ENCODE measurements around the gene SLC66A2. TPM values are rescaled to one million over a fixed set of nuclear protein-coding genes. Genes with fewer than 3 reads are reported as not detected.

Gene SLC66A2
- total RNA-seq, 1 experiment from 2014 or later: 52.8 TPM

GRCh38 chr18:79982736-79983135, 31.3 kb upstream of the SLC66A2 start:
- Histone ChIP-seq H4K20me1 (ENCODE audit: low read length) (peaks cover 91% of the 10 kb centered on the region), H3K27me3 (ENCODE audit: low read length) (no peaks in the 10 kb centered on the region), H3F3A (ENCODE audit: low read length, unreplicated experiment) (no peaks in the 10 kb centered on the region), H3K9me3 (ENCODE audit: low read length) (no peaks in the 10 kb centered on the region), H3K9ac (ENCODE audit: low read length) (no peak overlapping the region), H3K4me1 (ENCODE audit: insufficient read depth, low read length) (peaks cover 9% of the 10 kb centered on the region), H3K9me2 (replicated peaks; ENCODE audit: low read length) (no peaks in the 10 kb centered on the region), H3K79me2 (ENCODE audit: low read length) (peaks cover 100% of the 10 kb centered on the region), H3K4me2 (ENCODE audit: low read length) (no peak overlapping the region), H2AFZ (ENCODE audit: low read length) (no peak overlapping the region), H3K4me3 (ENCODE audit: low read length) (no peak overlapping the region), H3K27ac (ENCODE audit: low read length) (no peak overlapping the region), H3K36me3 (ENCODE audit: low read depth, low read length) (peaks cover 33% of the 10 kb centered on the region)
- TF ChIP-seq EZH2phosphoT487 (IDR thresholded peaks at IDR 0.05; ENCODE audit: borderline replicate concordance, low read length) (no peak), CTCF (conservative IDR thresholded peaks at IDR 0.05; ENCODE audit: low read depth, low read length) (no peak), EZH2 (IDR thresholded peaks at IDR 0.05; ENCODE audit: low read length, unreplicated experiment) (no peak)
- BruUV-seq (replicated peaks): no TSS peak
- ATAC-seq (no peak), DNase-seq (no peak)
- ChIA-PET POLR2A (ENCODE audit: unreplicated experiment) (no interaction called here), CTCF (interaction anchor here (0.6 kb wide), 1 partner anchor 73 kb away, joined by 3 read pairs; no protein-coding TSS in a partner anchor)
- intact Hi-C loops (cut with micrococcal nuclease): loop anchor here (10.0 kb wide), 1 partner anchor 48 kb away; no protein-coding TSS in a partner anchor

GRCh38 chr18:79980585-79980984, 29.1 kb upstream of the SLC66A2 start:
- CTCF ChIA-PET: no interaction called here
- TF ChIP-seq EZH2 (IDR thresholded peaks at IDR 0.05; ENCODE audit: low read length, unreplicated experiment): no peak
- TF ChIP-seq EZH2phosphoT487 (IDR thresholded peaks at IDR 0.05; ENCODE audit: borderline replicate concordance, low read length): no peak
- TF ChIP-seq CTCF (conservative IDR thresholded peaks at IDR 0.05; ENCODE audit: low read depth, low read length): no peak
- no peak overlapping the region for H3K4me3 ChIP-seq (ENCODE audit: low read length)
- H3K4me1 ChIP-seq (ENCODE audit: insufficient read depth, low read length): 0 out of 2 replicates have a peak, but pooled peaks cover 3% of the 10 kb centered on the region
- ATAC-seq (no peak), DNase-seq (no peak)
- intact Hi-C loops (cut with micrococcal nuclease): loop anchor here (10.0 kb wide), 1 partner anchor 46 kb away; no protein-coding TSS in a partner anchor
- no peak overlapping the region for H3K4me2 ChIP-seq (ENCODE audit: low read length)
- H3K9ac ChIP-seq (ENCODE audit: low read length): no peak overlapping the region
- no peaks in the 10 kb centered on the region for H3K27me3 ChIP-seq (ENCODE audit: low read length)
- H3K9me3 ChIP-seq (ENCODE audit: low read length): no peaks in the 10 kb centered on the region
- H2AFZ ChIP-seq (ENCODE audit: low read length): no peak overlapping the region
- H4K20me1 ChIP-seq (ENCODE audit: low read length): peaks cover 75% of the 10 kb centered on the region
- H3F3A ChIP-seq (ENCODE audit: low read length, unreplicated experiment): no peaks in the 10 kb centered on the region
- H3K79me2 ChIP-seq (ENCODE audit: low read length): peaks cover 100% of the 10 kb centered on the region
- H3K36me3 ChIP-seq (ENCODE audit: low read depth, low read length): peaks cover 38% of the 10 kb centered on the region
- no peak overlapping the region for H3K27ac ChIP-seq (ENCODE audit: low read length)
- BruUV-seq (replicated peaks): no TSS peak
- H3K9me2 ChIP-seq (replicated peaks; ENCODE audit: low read length): no peaks in the 10 kb centered on the region
- POLR2A ChIA-PET (ENCODE audit: unreplicated experiment): no interaction called here

- no peak overlapping the region for H3K4me3 ChIP-seq (ENCODE audit: low read length)
- no peaks in the 10 kb centered on the region for H3K27me3 ChIP-seq (ENCODE audit: low read length)
- no peak for ATAC-seq
- no TSS peak for BruUV-seq (replicated peaks)
- H3K4me2 ChIP-seq (ENCODE audit: low read length): no peak overlapping the region
- H3K9me3 ChIP-seq (ENCODE audit: low read length): no peaks in the 10 kb centered on the region
- no peak overlapping the region for H2AFZ ChIP-seq (ENCODE audit: low read length)
- ChIA-PET POLR2A (ENCODE audit: unreplicated experiment) (no interaction called here), CTCF (no interaction called here)
- intact Hi-C loops (cut with micrococcal nuclease): loop anchor here (10.0 kb wide), 1 partner anchor 45 kb away; no protein-coding TSS in a partner anchor
- H4K20me1 ChIP-seq (ENCODE audit: low read length): peaks cover 69% of the 10 kb centered on the region
- H3F3A ChIP-seq (ENCODE audit: low read length, unreplicated experiment): no peaks in the 10 kb centered on the region
- H3K9me2 ChIP-seq (replicated peaks; ENCODE audit: low read length): no peaks in the 10 kb centered on the region
- DNase-seq: no peak
- no peak for TF ChIP-seq CTCF (conservative IDR thresholded peaks at IDR 0.05; ENCODE audit: low read depth, low read length)
- TF ChIP-seq EZH2phosphoT487 (IDR thresholded peaks at IDR 0.05; ENCODE audit: borderline replicate concordance, low read length): no peak
- no peak for TF ChIP-seq EZH2 (IDR thresholded peaks at IDR 0.05; ENCODE audit: low read length, unreplicated experiment)
- H3K36me3 ChIP-seq (ENCODE audit: low read depth, low read length): peaks cover 38% of the 10 kb centered on the region
- no peak overlapping the region for H3K27ac ChIP-seq (ENCODE audit: low read length)
- H3K79me2 ChIP-seq (ENCODE audit: low read length): peaks cover 100% of the 10 kb centered on the region
- H3K9ac ChIP-seq (ENCODE audit: low read length): no peak overlapping the region
- H3K4me1 ChIP-seq (ENCODE audit: insufficient read depth, low read length): no peaks in the 10 kb centered on the region
Observed at GRCh38 chr18:79979843-79980242, 28.4 kb upstream of the SLC66A2 start.
